SK-N-MC (cell line): ENCODE results near the gene ZFP64.

ENCODE experiments used
- DNase-seq: peaks from one replicate; pipeline ENCODE4 v3.0.0-alpha.2; 2011; ENCODE audit warnings: low read depth, low spot score
- H3K27ac ChIP-seq: fragments of 200-600 bp; sonication (generic); 2 replicates; pipeline ENCODE4 v1.5.1; 2016; ENCODE audit warnings: mixed run types
- H3K36me3 ChIP-seq: fragments of 200-600 bp; sonication (generic); 2 replicates; pipeline ENCODE4 v1.6.1; 2017; ENCODE audit warnings: antibody characterized with exemption, low read length, mixed read lengths; ENCODE audit not compliant: insufficient read depth
- H3K4me3 ChIP-seq: fragments of 200-600 bp; sonication (generic); 2 replicates; pipeline ENCODE4 v1.5.1; 2016
- H3K9ac ChIP-seq: fragments of 200-600 bp; sonication (generic); 2 replicates; pipeline ENCODE4 v1.8.0; 2017; ENCODE audit warnings: mixed run types, mixed read lengths; ENCODE audit not compliant: insufficient read length
- H3K9me3 ChIP-seq: fragments of 200-600 bp; sonication (generic); 2 replicates; pipeline ENCODE4 v1.6.1; 2017; ENCODE audit warnings: low read depth, mild to moderate bottlenecking, antibody characterized with exemption, low read length, moderate library complexity, mixed read lengths
- EZH2 ChIP-seq: fragments of 200-600 bp; sonication (generic); IDR thresholded peaks from one replicate; pipeline ENCODE4 v1.6.1; 2017; ENCODE audit warnings: antibody characterized with exemption
- FOXP2 ChIP-seq: optimal IDR thresholded peaks from 2 replicates; pipeline ENCODE3; 2011; ENCODE audit warnings: mild to moderate bottlenecking, moderate library complexity; ENCODE audit not compliant: insufficient read depth; ENCODE audit errors: extremely low read length, control extremely low read depth
- POLR2AphosphoS5 ChIP-seq: IDR thresholded peaks from 2 replicates; pipeline ENCODE4 v1.6.1; 2012; ENCODE audit warnings: mild to moderate bottlenecking, low read depth, low read length, borderline replicate concordance

Gene ZFP64

GRCh38 chr20:52118016-52118623 is 73.5 kb downstream of the ZFP64 start:
- no peak overlapping the region for H3K9ac ChIP-seq
- TF ChIP-seq EZH2 (no peak), POLR2AphosphoS5 (no peak), FOXP2 (no peak)

GRCh38 chr20:52110456-52110855 is 81.1 kb downstream of the ZFP64 start:
- H3K9ac ChIP-seq = no peak overlapping the region
- no peak overlapping the region for H3K4me3 ChIP-seq
- H3K9me3 ChIP-seq = no peaks in the 10 kb centered on the region
- H3K27ac ChIP-seq = no peak overlapping the region
- H3K36me3 ChIP-seq = no peaks in the 10 kb centered on the region
- TF ChIP-seq FOXP2 (no peak), POLR2AphosphoS5 (no peak), EZH2 (no peak)
- no peak for DNase-seq

More at GRCh38 chr20:52118016-52118623, 73.5 kb downstream of the ZFP64 start:
- no peak for DNase-seq
- H3K9me3 ChIP-seq = no peaks in the 10 kb centered on the region
- H3K36me3 ChIP-seq = no peaks in the 10 kb centered on the region
- H3K4me3 ChIP-seq = no peak overlapping the region
- no peak overlapping the region for H3K27ac ChIP-seq

- peak overlapping the region; percentile 42; the same call in 1 of the 2 replicates for H3K4me3 ChIP-seq
- no peak overlapping the region for H3K27ac ChIP-seq
- H3K9ac ChIP-seq = no peak overlapping the region
These were observed 85.8 kb downstream of the ZFP64 start for GRCh38 chr20:52105442-52106422.

GRCh38 chr20:52104546-52105441 is 86.8 kb downstream of the ZFP64 start:
- no peak for DNase-seq
- H3K9ac ChIP-seq = no peak overlapping the region
- no peaks in the 10 kb centered on the region for H3K36me3 ChIP-seq
- H3K27ac ChIP-seq = no peak overlapping the region
- peak overlapping the region; percentile 42; the same call in 1 of the 2 replicates for H3K4me3 ChIP-seq
- no peaks in the 10 kb centered on the region for H3K9me3 ChIP-seq
- no peak for TF ChIP-seq POLR2AphosphoS5
- no peak for TF ChIP-seq EZH2
- TF ChIP-seq FOXP2 = no peak

More at GRCh38 chr20:52105442-52106422, 85.8 kb downstream of the ZFP64 start:
- H3K36me3 ChIP-seq = no peaks in the 10 kb centered on the region
- DNase-seq = no peak
- no peaks in the 10 kb centered on the region for H3K9me3 ChIP-seq
- TF ChIP-seq FOXP2 (no peak), POLR2AphosphoS5 (no peak), EZH2 (no peak)

- no peak for DNase-seq
- H3K9me3 ChIP-seq = no peaks in the 10 kb centered on the region
- H3K9ac ChIP-seq = no peak overlapping the region
- H3K27ac ChIP-seq = no peak overlapping the region
- no peak for TF ChIP-seq POLR2AphosphoS5
- peak overlapping the region; percentile 17 for H3K4me3 ChIP-seq
- no peaks in the 10 kb centered on the region for H3K36me3 ChIP-seq
These were observed 87.5 kb downstream of the ZFP64 start for GRCh38 chr20:52103913-52104545.

- H3K36me3 ChIP-seq = no peaks in the 10 kb centered on the region
- H3K9ac ChIP-seq = no peak overlapping the region
- H3K4me3 ChIP-seq = peak overlapping the region; percentile 17
- no peak for DNase-seq
- H3K27ac ChIP-seq = no peak overlapping the region
- H3K9me3 ChIP-seq = no peaks in the 10 kb centered on the region
- TF ChIP-seq EZH2 = no peak
- no peak for TF ChIP-seq POLR2AphosphoS5
- TF ChIP-seq FOXP2 = no peak
These were observed 88.2 kb downstream of the ZFP64 start for GRCh38 chr20:52103335-52103912.

GRCh38 chr20:52102559-52102958 is 89.0 kb downstream of the ZFP64 start:
- H3K9me3 ChIP-seq = no peaks in the 10 kb centered on the region
- TF ChIP-seq POLR2AphosphoS5 (no peak), EZH2 (no peak), FOXP2 (no peak)
- no peak for DNase-seq
- no peak overlapping the region for H3K4me3 ChIP-seq
- no peaks in the 10 kb centered on the region for H3K36me3 ChIP-seq
- no peak overlapping the region for H3K27ac ChIP-seq
- no peak overlapping the region for H3K9ac ChIP-seq
